GM23338 (cell line): ENCODE results near the gene CD70. TPM values are rescaled to one million over a fixed set of nuclear protein-coding genes. Genes with fewer than 3 reads are reported as not detected.

Experiments used
- ATAC-seq: fragments of 200-7000 bp; cut with Tn5 transposase; 3 replicates; pipeline ENCODE4 v1.9.1; 2020
- DNase-seq: peaks from one replicate; pipeline ENCODE4 v3.0.0-alpha.2; 2015; ENCODE audit warnings: low spot score
- H2AFZ ChIP-seq: fragments of 200-600 bp; sonication (generic); 2 replicates; pipeline ENCODE4 v1.8.0; 2016; ENCODE audit warnings: antibody characterized with exemption, mild to moderate bottlenecking, moderate library complexity
- H3F3A ChIP-seq: fragments of 200-600 bp; sonication (generic); replicated peaks from 2 replicates; pipeline ENCODE4 v1.8.0; 2017; ENCODE audit warnings: antibody characterized with exemption, mixed run types, low read depth
- H3K27ac ChIP-seq: fragments of 200-600 bp; sonication (generic); 2 replicates; pipeline ENCODE4 v1.6.1; 2016; ENCODE audit warnings: low read depth
- H3K27me3 ChIP-seq: fragments of 200-600 bp; sonication (generic); 2 replicates; pipeline ENCODE4 v1.8.0; 2016; ENCODE audit warnings: mild to moderate bottlenecking, mixed run types, moderate library complexity; ENCODE audit not compliant: insufficient read depth
- H3K36me3 ChIP-seq: fragments of 200-600 bp; sonication (generic); 2 replicates; pipeline ENCODE4 v1.8.0; 2016; ENCODE audit warnings: mild to moderate bottlenecking; ENCODE audit not compliant: insufficient read depth
- H3K4me1 ChIP-seq: fragments of 200-600 bp; sonication (generic); 2 replicates; pipeline ENCODE4 v1.8.0; 2016; ENCODE audit warnings: mild to moderate bottlenecking, moderate library complexity; ENCODE audit not compliant: insufficient read depth
- H3K4me2 ChIP-seq: fragments of 200-600 bp; sonication (generic); 2 replicates; pipeline ENCODE4 v1.7.1; 2017; ENCODE audit warnings: mixed run types
- H3K4me3 ChIP-seq: fragments of 200-600 bp; sonication (generic); 2 replicates; pipeline ENCODE4 v1.6.1; 2016; ENCODE audit warnings: mixed run types
- H3K79me2 ChIP-seq: fragments of 200-600 bp; sonication (generic); replicated peaks from 2 replicates; pipeline ENCODE4 v1.8.0; 2017; ENCODE audit warnings: mild to moderate bottlenecking; ENCODE audit not compliant: insufficient read depth
- H3K9me2 ChIP-seq: fragments of 200-600 bp; sonication (generic); 2 replicates; pipeline ENCODE4 v1.8.0; 2017; ENCODE audit not compliant: insufficient read depth
- H4K20me1 ChIP-seq: fragments of 200-600 bp; sonication (generic); replicated peaks from 2 replicates; pipeline ENCODE4 v1.8.0; 2017; ENCODE audit warnings: mild to moderate bottlenecking; ENCODE audit not compliant: insufficient read depth
- H3K27ac Mint-ChIP-seq: 2 replicates; pipeline ENCODE4 v1.8.0; 2020; ENCODE audit warnings: inconsistent platforms, mild to moderate bottlenecking, moderate library complexity, mixed read lengths
- H3K27me3 Mint-ChIP-seq: 3 replicates; pipeline ENCODE4 v1.8.0; 2022; ENCODE audit warnings: low read depth, mild to moderate bottlenecking, moderate library complexity, mixed read lengths, inconsistent platforms; ENCODE audit not compliant: insufficient read depth, poor library complexity
- H3K36me3 Mint-ChIP-seq: 3 replicates; pipeline ENCODE4 v1.8.0; 2021; ENCODE audit warnings: low read depth, mild to moderate bottlenecking, inconsistent platforms, moderate library complexity, mixed read lengths
- H3K4me1 Mint-ChIP-seq: 3 replicates; pipeline ENCODE4 v1.8.0; 2020; ENCODE audit warnings: mild to moderate bottlenecking, inconsistent platforms, mixed read lengths
- H3K4me3 Mint-ChIP-seq: 3 replicates; pipeline ENCODE4 v1.8.0; 2021; ENCODE audit warnings: moderate library complexity, mild to moderate bottlenecking, inconsistent platforms, mixed read lengths
- H3K9me3 Mint-ChIP-seq: 3 replicates; pipeline ENCODE4 v1.8.0; 2020; ENCODE audit warnings: moderate library complexity, mild to moderate bottlenecking, inconsistent platforms, mixed read lengths
- CREB1 ChIP-seq: fragments of 250-450 bp; sonication (Bioruptor Pico); IDR thresholded peaks from 2 replicates; pipeline ENCODE4 v1.5.0; 2020; ENCODE audit warnings: low read depth, mild to moderate bottlenecking, moderate library complexity
- EZH2 ChIP-seq: fragments of 200-600 bp; sonication (generic); IDR thresholded peaks from one replicate; pipeline ENCODE4 v1.8.0; 2017; ENCODE audit warnings: antibody characterized with exemption, mild to moderate bottlenecking, low read depth; ENCODE audit not compliant: unreplicated experiment
- EZH2phosphoT487 ChIP-seq: fragments of 200-600 bp; sonication (generic); IDR thresholded peaks from one replicate; pipeline ENCODE4 v1.8.1; 2018; ENCODE audit warnings: antibody characterized with exemption; ENCODE audit not compliant: unreplicated experiment
- JUNB ChIP-seq: IDR thresholded peaks from one replicate; pipeline ENCODE4 v1.6.1; 2016; ENCODE audit warnings: antibody characterized with exemption; ENCODE audit not compliant: unreplicated experiment
- NANOG ChIP-seq: IDR thresholded peaks from 2 replicates; pipeline ENCODE4 v1.6.1; 2016; ENCODE audit warnings: antibody characterized with exemption, borderline replicate concordance
- POLR2AphosphoS5 ChIP-seq: IDR thresholded peaks from 2 replicates; pipeline ENCODE4 v1.6.1; 2016; ENCODE audit warnings: antibody characterized with exemption, low read depth
- STAT1 ChIP-seq: IDR thresholded peaks from one replicate; pipeline ENCODE4 v1.6.1; 2016; ENCODE audit warnings: antibody characterized with exemption; ENCODE audit not compliant: unreplicated experiment
- ZNF114 ChIP-seq: fragments of 250-450 bp; sonication (Bioruptor Pico); IDR thresholded peaks from 2 replicates; pipeline ENCODE4 v1.5.0; 2020; ENCODE audit warnings: mild to moderate bottlenecking, moderate library complexity
- ZNF331 ChIP-seq: fragments of 250-450 bp; sonication (Bioruptor Pico); IDR thresholded peaks from 2 replicates; pipeline ENCODE4 v1.5.0; 2020; ENCODE audit warnings: low read depth, mild to moderate bottlenecking, moderate library complexity
- polyA plus RNA-seq: library from polyadenylated mRNA; unstranded; fragments of >200 nt; fragmentation: Nextera tagmentation; extraction: Ambion mirVana; gene quantifications from 2 replicates; pipeline ENCODE4 v1.2.1, GENCODE V29; 2016
- total RNA-seq: library from RNA; depleted of rRNA; stranded (reverse); fragments of >200 nt; shearing (Covaris generic); gene quantifications from 2 replicates; pipeline ENCODE4 v1.2.3, GENCODE V29; 2014
- TF ChIP-seq, protein P1 (sequence below): IDR thresholded peaks from one replicate; pipeline ENCODE4 v1.6.1; 2018; ENCODE audit warnings: antibody characterized with exemption; ENCODE audit not compliant: unreplicated experiment
- TF ChIP-seq, protein P2 (sequence below): fragments of 250-450 bp; sonication (Bioruptor Pico); IDR thresholded peaks from 2 replicates; pipeline ENCODE4 v1.5.0; 2020; ENCODE audit warnings: mild to moderate bottlenecking, moderate library complexity
- TF ChIP-seq, protein P3 (sequence below): IDR thresholded peaks from 2 replicates; pipeline ENCODE4 v1.6.1; 2016; ENCODE audit warnings: antibody characterized with exemption
- TF ChIP-seq, protein P4 (sequence below), 2 experiments: fragments of 200-600 bp in 1 of 2; sonication (generic) in 1 of 2; conservative IDR thresholded peaks; 2 replicates each; pipeline versions ENCODE4 v1.5.1 to v1.6.1; 2016 to 2017; ENCODE audit warnings: antibody characterized with exemption in 2 of 2, low read depth in 2 of 2, mild to moderate bottlenecking in 2 of 2, moderate library complexity in 1 of 2

Gene CD70
- total and polyA plus RNA-seq, 2 experiments from 2014 or later, result 2.0 to 7.3 TPM

DNA sequence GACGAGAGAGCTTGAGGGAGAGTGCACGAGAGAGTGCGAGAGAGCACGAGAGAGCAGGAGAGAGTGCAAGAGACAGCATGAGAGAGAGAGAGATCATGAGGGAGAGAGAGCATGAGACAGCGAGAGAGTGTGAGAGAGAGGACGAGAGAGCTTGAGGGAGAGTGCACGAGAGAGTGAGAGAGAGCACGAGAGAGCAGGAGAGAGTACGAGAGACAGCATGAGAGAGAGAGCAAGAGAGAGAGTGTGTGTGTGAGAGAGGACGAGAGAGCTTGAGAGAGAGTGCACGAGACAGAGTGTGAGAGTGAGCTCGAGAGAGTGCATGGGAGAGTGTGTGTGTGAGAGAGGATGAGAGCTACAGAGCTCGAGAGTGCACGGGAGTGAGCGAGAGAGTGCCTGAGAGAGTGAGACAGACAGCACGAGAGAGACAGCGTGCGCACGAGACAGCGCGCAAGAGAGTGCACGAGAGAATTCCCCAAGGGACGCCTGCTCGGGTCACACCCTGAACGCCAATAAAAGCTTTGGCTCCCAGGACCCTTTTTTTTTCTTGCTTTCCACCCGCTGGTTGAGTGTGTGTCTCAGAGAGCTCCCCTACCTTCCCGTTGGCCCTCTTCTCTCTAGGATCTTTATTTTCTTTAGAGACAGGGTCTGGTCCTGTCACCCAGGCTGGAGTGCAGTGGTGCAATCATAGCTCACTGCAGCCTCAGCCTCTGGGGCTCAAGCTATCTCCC is 3.7 kb downstream of the CD70 start:
- Histone ChIP-seq H4K20me1 (peaks cover 10% of the 10 kb centered on the region; the same call in 1 of the 2 replicates), H3K79me2 (no peaks in the 10 kb centered on the region), H2AFZ (peak overlapping the region; percentile 86), H3K27ac (no peak overlapping the region), H3K27me3 (peaks cover 70% of the 10 kb centered on the region), H3K4me2 (peak overlapping the region; percentile 95), H3K4me1 (peaks cover 29% of the 10 kb centered on the region), H3K4me3 (peak overlapping the region; percentile 74), H3K36me3 (no peaks in the 10 kb centered on the region), H3K9me2 (no peaks in the 10 kb centered on the region), H3F3A (peaks cover 18% of the 10 kb centered on the region)
- peak; percentile 77 for DNase-seq
- peaks cover 71% of the 10 kb centered on the region for H3K9me3 Mint-ChIP-seq
- peaks cover 30% of the 10 kb centered on the region for H3K4me1 Mint-ChIP-seq
- H3K4me3 Mint-ChIP-seq, result peak overlapping the region; percentile 70
- peaks cover 70% of the 10 kb centered on the region for H3K27me3 Mint-ChIP-seq
- no peak overlapping the region for H3K27ac Mint-ChIP-seq
- ATAC-seq, result peak; percentile 12
- TF ChIP-seq, protein P1, sequence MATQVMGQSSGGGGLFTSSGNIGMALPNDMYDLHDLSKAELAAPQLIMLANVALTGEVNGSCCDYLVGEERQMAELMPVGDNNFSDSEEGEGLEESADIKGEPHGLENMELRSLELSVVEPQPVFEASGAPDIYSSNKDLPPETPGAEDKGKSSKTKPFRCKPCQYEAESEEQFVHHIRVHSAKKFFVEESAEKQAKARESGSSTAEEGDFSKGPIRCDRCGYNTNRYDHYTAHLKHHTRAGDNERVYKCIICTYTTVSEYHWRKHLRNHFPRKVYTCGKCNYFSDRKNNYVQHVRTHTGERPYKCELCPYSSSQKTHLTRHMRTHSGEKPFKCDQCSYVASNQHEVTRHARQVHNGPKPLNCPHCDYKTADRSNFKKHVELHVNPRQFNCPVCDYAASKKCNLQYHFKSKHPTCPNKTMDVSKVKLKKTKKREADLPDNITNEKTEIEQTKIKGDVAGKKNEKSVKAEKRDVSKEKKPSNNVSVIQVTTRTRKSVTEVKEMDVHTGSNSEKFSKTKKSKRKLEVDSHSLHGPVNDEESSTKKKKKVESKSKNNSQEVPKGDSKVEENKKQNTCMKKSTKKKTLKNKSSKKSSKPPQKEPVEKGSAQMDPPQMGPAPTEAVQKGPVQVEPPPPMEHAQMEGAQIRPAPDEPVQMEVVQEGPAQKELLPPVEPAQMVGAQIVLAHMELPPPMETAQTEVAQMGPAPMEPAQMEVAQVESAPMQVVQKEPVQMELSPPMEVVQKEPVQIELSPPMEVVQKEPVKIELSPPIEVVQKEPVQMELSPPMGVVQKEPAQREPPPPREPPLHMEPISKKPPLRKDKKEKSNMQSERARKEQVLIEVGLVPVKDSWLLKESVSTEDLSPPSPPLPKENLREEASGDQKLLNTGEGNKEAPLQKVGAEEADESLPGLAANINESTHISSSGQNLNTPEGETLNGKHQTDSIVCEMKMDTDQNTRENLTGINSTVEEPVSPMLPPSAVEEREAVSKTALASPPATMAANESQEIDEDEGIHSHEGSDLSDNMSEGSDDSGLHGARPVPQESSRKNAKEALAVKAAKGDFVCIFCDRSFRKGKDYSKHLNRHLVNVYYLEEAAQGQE, result no peak
- TF ChIP-seq, protein P2, sequence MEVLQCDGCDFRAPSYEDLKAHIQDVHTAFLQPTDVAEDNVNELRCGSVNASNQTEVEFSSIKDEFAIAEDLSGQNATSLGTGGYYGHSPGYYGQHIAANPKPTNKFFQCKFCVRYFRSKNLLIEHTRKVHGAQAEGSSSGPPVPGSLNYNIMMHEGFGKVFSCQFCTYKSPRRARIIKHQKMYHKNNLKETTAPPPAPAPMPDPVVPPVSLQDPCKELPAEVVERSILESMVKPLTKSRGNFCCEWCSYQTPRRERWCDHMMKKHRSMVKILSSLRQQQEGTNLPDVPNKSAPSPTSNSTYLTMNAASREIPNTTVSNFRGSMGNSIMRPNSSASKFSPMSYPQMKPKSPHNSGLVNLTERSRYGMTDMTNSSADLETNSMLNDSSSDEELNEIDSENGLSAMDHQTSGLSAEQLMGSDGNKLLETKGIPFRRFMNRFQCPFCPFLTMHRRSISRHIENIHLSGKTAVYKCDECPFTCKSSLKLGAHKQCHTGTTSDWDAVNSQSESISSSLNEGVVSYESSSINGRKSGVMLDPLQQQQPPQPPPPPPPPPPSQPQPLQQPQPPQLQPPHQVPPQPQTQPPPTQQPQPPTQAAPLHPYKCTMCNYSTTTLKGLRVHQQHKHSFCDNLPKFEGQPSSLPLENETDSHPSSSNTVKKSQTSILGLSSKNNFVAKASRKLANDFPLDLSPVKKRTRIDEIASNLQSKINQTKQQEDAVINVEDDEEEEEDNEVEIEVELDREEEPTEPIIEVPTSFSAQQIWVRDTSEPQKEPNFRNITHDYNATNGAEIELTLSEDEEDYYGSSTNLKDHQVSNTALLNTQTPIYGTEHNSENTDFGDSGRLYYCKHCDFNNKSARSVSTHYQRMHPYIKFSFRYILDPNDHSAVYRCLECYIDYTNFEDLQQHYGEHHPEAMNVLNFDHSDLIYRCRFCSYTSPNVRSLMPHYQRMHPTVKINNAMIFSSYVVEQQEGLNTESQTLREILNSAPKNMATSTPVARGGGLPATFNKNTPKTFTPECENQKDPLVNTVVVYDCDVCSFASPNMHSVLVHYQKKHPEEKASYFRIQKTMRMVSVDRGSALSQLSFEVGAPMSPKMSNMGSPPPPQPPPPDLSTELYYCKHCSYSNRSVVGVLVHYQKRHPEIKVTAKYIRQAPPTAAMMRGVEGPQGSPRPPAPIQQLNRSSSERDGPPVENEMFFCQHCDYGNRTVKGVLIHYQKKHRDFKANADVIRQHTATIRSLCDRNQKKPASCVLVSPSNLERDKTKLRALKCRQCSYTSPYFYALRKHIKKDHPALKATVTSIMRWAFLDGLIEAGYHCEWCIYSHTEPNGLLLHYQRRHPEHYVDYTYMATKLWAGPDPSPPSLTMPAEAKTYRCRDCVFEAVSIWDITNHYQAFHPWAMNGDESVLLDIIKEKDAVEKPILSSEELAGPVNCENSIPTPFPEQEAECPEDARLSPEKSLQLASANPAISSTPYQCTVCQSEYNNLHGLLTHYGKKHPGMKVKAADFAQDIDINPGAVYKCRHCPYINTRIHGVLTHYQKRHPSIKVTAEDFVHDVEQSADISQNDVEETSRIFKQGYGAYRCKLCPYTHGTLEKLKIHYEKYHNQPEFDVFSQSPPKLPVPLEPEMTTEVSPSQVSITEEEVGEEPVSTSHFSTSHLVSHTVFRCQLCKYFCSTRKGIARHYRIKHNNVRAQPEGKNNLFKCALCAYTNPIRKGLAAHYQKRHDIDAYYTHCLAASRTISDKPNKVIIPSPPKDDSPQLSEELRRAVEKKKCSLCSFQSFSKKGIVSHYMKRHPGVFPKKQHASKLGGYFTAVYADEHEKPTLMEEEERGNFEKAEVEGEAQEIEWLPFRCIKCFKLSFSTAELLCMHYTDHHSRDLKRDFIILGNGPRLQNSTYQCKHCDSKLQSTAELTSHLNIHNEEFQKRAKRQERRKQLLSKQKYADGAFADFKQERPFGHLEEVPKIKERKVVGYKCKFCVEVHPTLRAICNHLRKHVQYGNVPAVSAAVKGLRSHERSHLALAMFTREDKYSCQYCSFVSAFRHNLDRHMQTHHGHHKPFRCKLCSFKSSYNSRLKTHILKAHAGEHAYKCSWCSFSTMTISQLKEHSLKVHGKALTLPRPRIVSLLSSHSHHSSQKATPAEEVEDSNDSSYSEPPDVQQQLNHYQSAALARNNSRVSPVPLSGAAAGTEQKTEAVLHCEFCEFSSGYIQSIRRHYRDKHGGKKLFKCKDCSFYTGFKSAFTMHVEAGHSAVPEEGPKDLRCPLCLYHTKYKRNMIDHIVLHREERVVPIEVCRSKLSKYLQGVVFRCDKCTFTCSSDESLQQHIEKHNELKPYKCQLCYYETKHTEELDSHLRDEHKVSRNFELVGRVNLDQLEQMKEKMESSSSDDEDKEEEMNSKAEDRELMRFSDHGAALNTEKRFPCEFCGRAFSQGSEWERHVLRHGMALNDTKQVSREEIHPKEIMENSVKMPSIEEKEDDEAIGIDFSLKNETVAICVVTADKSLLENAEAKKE, result no peak
- no peak for TF ChIP-seq ZNF114 (CRISPR knock-in tag)
- TF ChIP-seq STAT1, result no peak
- TF ChIP-seq JUNB, result no peak
- TF ChIP-seq POLR2AphosphoS5, result no peak
- TF ChIP-seq EZH2phosphoT487, result no peak
- no peak for TF ChIP-seq ZNF331 (CRISPR knock-in tag)
- TF ChIP-seq NANOG, result no peak
- TF ChIP-seq, protein P3, sequence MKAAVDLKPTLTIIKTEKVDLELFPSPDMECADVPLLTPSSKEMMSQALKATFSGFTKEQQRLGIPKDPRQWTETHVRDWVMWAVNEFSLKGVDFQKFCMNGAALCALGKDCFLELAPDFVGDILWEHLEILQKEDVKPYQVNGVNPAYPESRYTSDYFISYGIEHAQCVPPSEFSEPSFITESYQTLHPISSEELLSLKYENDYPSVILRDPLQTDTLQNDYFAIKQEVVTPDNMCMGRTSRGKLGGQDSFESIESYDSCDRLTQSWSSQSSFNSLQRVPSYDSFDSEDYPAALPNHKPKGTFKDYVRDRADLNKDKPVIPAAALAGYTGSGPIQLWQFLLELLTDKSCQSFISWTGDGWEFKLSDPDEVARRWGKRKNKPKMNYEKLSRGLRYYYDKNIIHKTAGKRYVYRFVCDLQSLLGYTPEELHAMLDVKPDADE, result no peak
- no peak for TF ChIP-seq EZH2
- TF ChIP-seq, protein P4, sequence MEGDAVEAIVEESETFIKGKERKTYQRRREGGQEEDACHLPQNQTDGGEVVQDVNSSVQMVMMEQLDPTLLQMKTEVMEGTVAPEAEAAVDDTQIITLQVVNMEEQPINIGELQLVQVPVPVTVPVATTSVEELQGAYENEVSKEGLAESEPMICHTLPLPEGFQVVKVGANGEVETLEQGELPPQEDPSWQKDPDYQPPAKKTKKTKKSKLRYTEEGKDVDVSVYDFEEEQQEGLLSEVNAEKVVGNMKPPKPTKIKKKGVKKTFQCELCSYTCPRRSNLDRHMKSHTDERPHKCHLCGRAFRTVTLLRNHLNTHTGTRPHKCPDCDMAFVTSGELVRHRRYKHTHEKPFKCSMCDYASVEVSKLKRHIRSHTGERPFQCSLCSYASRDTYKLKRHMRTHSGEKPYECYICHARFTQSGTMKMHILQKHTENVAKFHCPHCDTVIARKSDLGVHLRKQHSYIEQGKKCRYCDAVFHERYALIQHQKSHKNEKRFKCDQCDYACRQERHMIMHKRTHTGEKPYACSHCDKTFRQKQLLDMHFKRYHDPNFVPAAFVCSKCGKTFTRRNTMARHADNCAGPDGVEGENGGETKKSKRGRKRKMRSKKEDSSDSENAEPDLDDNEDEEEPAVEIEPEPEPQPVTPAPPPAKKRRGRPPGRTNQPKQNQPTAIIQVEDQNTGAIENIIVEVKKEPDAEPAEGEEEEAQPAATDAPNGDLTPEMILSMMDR (conservative IDR thresholded peaks at IDR 0.05; ENCODE audit: low read depth in 2 of 2), result no peak
- TF ChIP-seq CREB1 (CRISPR knock-in tag), result no peak
- no peaks in the 10 kb centered on the region; the same call in 2 of the 3 replicates for H3K36me3 Mint-ChIP-seq
